NCI-H2107 treated with DMSO at 0.1 percent for 48 hours (cell line): Measurements from ENCODE around the gene SMIM17.

Source experiments
- DNase-seq: peaks from one replicate; lab custom pipeline; 2025; ENCODE audit not compliant: unreplicated experiment; lab: John Stamatoyannopoulos, UW

Gene SMIM17

GRCh38 chr19:56642711-56643459 is at the start of gene SMIM17:
SMIM17 (plus strand) TSS chr19:56643159; CDS start chr19:56645668, 2,509 bp downstream.
- no peak for DNase-seq

- DNase-seq, result no peak
These were observed 48.5 kb upstream of the SMIM17 start for GRCh38 chr19:56594446-56594782.

- DNase-seq, result peak; percentile 43
These were observed 48.0 kb upstream of the SMIM17 start, which contains the start of gene ZNF71 for GRCh38 chr19:56594783-56595547. ZNF71 (plus strand) TSS chr19:56595302; CDS start chr19:56601559, 6,257 bp downstream.

- no peak for DNase-seq
These were observed 47.4 kb upstream of the SMIM17 start for GRCh38 chr19:56595548-56595899.

- no peak for DNase-seq
These were observed 46.3 kb upstream of the SMIM17 start for GRCh38 chr19:56596676-56597075.

- no peak for DNase-seq
These were observed 45.3 kb upstream of the SMIM17 start for GRCh38 chr19:56597696-56598095.

- no peak for DNase-seq
These were observed 41.6 kb upstream of the SMIM17 start for GRCh38 chr19:56601375-56601774.

GRCh38 chr19:56603829-56604228 is 39.1 kb upstream of the SMIM17 start:
- DNase-seq, result no peak

- DNase-seq, result no peak
These were observed 34.5 kb upstream of the SMIM17 start for GRCh38 chr19:56608274-56608964.

- no peak for DNase-seq
These were observed 31.7 kb upstream of the SMIM17 start for GRCh38 chr19:56611288-56611687.

GRCh38 chr19:56612737-56613136 is 30.2 kb upstream of the SMIM17 start:
- DNase-seq, result no peak

- DNase-seq, result no peak
These were observed 29.3 kb upstream of the SMIM17 start for GRCh38 chr19:56613639-56614038.

GRCh38 chr19:56617531-56617930 is 25.4 kb upstream of the SMIM17 start:
- no peak for DNase-seq

GRCh38 chr19:56619121-56619520 is 23.8 kb upstream of the SMIM17 start:
- DNase-seq, result no peak

- DNase-seq, result no peak
These were observed 20.6 kb upstream of the SMIM17 start for GRCh38 chr19:56622374-56622773.

GRCh38 chr19:56623006-56623405 is 20.0 kb upstream of the SMIM17 start:
- DNase-seq, result no peak

- DNase-seq, result no peak
These were observed 17.3 kb upstream of the SMIM17 start for GRCh38 chr19:56625708-56626107.

GRCh38 chr19:56633021-56633420 is 9.9 kb upstream of the SMIM17 start:
- DNase-seq, result no peak

GRCh38 chr19:56637976-56638555 is 4.9 kb upstream of the SMIM17 start:
- no peak for DNase-seq

GRCh38 chr19:56639217-56639616 is 3.7 kb upstream of the SMIM17 start:
- no peak for DNase-seq

- DNase-seq, result no peak
These were observed 549 bp downstream of the SMIM17 start for GRCh38 chr19:56643460-56643955.
